Keratinocyte (primary cell): ENCODE results near the gene ROR2. TPM values are rescaled to one million over a fixed set of nuclear protein-coding genes. Genes with fewer than 3 reads are reported as not detected.

Source experiments
- DNase-seq: peaks from one replicate; pipeline ENCODE4 v3.0.0-alpha.2; 2011; ENCODE audit warnings: low read depth, missing footprints, low spot score
- FAIRE-seq: peaks from 2 replicates; lab custom pipeline; 2011; peaks lifted over from hg19 to GRCh38; lab: Jason Lieb, UNC
- H2AFZ ChIP-seq: 2 replicates; pipeline ENCODE4 v1.6.0; 2012; ENCODE audit warnings: low read length, control low read depth, inconsistent platforms; ENCODE audit not compliant: control insufficient read depth
- H3K27ac ChIP-seq: 2 replicates; pipeline ENCODE4 v1.5.1; 2011; ENCODE audit warnings: low read length; ENCODE audit not compliant: control insufficient read depth, insufficient read depth
- H3K27me3 ChIP-seq: 3 replicates; pipeline ENCODE4 v1.6.0; 2011; ENCODE audit warnings: low read length; ENCODE audit not compliant: control insufficient read depth, insufficient read depth; ENCODE audit errors: extremely low read depth
- H3K36me3 ChIP-seq, 2 experiments: 2 replicates in 1 of 2; 3 replicates in 1 of 2; pipeline ENCODE4 v1.5.1; 2011; ENCODE audit warnings: low read length in 2 of 2, mild to moderate bottlenecking in 1 of 2; ENCODE audit not compliant: control insufficient read depth in 2 of 2, insufficient read depth in 2 of 2; ENCODE audit errors: extremely low read depth in 1 of 2
- H3K4me1 ChIP-seq: 3 replicates; pipeline ENCODE4 v1.5.1; 2011; ENCODE audit warnings: low read length; ENCODE audit not compliant: control insufficient read depth, insufficient read depth; ENCODE audit errors: extremely low read depth
- H3K4me2 ChIP-seq: 3 replicates; pipeline ENCODE4 v1.6.0; 2011; ENCODE audit warnings: low read depth, low read length; ENCODE audit not compliant: control insufficient read depth, insufficient read depth; ENCODE audit errors: extremely low read depth
- H3K4me3 ChIP-seq, 3 experiments: fragments of 200-600 bp in 1 of 3; sonication (generic) in 1 of 3; 2 replicates in 2 of 3; 3 replicates in 1 of 3; pipeline ENCODE4 v1.5.1; 2011 to 2016; ENCODE audit warnings: low read length in 3 of 3, mild to moderate bottlenecking in 3 of 3, control low read depth in 2 of 3, inconsistent platforms in 1 of 3, low read depth in 1 of 3, mixed read lengths in 1 of 3, mixed run types in 1 of 3, moderate library complexity in 1 of 3; ENCODE audit not compliant: control insufficient read depth in 2 of 3, insufficient read depth in 2 of 3; ENCODE audit errors: extremely low read depth in 1 of 3
- H3K79me2 ChIP-seq: 2 replicates; pipeline ENCODE4 v1.6.0; 2012; ENCODE audit warnings: low read length; ENCODE audit not compliant: control insufficient read depth, insufficient read depth
- H3K9ac ChIP-seq: 3 replicates; pipeline ENCODE4 v1.6.0; 2011; ENCODE audit warnings: low read length; ENCODE audit not compliant: control insufficient read depth, insufficient read depth; ENCODE audit errors: extremely low read depth
- H3K9me1 ChIP-seq: 3 replicates; pipeline ENCODE4 v1.6.0; 2011; ENCODE audit warnings: low read length; ENCODE audit not compliant: control insufficient read depth, insufficient read depth; ENCODE audit errors: extremely low read depth
- H3K9me3 ChIP-seq: 2 replicates; pipeline ENCODE4 v1.5.1; 2012; ENCODE audit warnings: low read depth, low read length; ENCODE audit not compliant: control insufficient read depth
- H4K20me1 ChIP-seq: 3 replicates; pipeline ENCODE4 v1.6.0; 2011; ENCODE audit warnings: low read length; ENCODE audit not compliant: control insufficient read depth, insufficient read depth; ENCODE audit errors: extremely low read depth
- EZH2 ChIP-seq: IDR thresholded peaks from one replicate; pipeline ENCODE4 v1.6.1; 2012; ENCODE audit warnings: inconsistent platforms, mild to moderate bottlenecking, low read length, moderate library complexity
- dilution Hi-C: fragments of 300-500 bp; cut with MboI; formaldehyde crosslinking; loops from one replicate; pipeline ENCODE4 v1.7.0; 2020; ENCODE audit warnings: low sequenced_read_pairs; ENCODE audit not compliant: extremely low pct_ligation_motif_present
- polyA plus RNA-seq, 5 experiments: library from polyadenylated mRNA; depleted of rRNA in 3 of 5; stranded (reverse) in 3 of 5; stranded (forward) in 1 of 5; unstranded in 1 of 5; fragments of >200 nt; gene quantifications; 1 replicate in 1 of 5; 2 replicates in 3 of 5; 3 replicates in 1 of 5; pipeline versions ENCODE4 v1.2.1 to v1.2.3, GENCODE V29; 2011 to 2012; ENCODE audit warnings: missing spikeins in 2 of 5, low read depth in 1 of 5, low replicate concordance in 1 of 5
- TF ChIP-seq, protein P1 (sequence below), 3 experiments: IDR thresholded peaks in 1 of 3; conservative IDR thresholded peaks in 1 of 3; optimal IDR thresholded peaks in 1 of 3; 2 replicates in 2 of 3; 3 replicates in 1 of 3; pipeline versions ENCODE3 to v1.5.1; 2011; ENCODE audit warnings: low read length in 3 of 3, mild to moderate bottlenecking in 3 of 3, moderate library complexity in 2 of 3, control low read depth in 1 of 3, inconsistent platforms in 1 of 3; ENCODE audit not compliant: insufficient read depth in 2 of 3; ENCODE audit errors: extremely low read depth in 1 of 3

Gene ROR2
- polyA plus RNA-seq, 1 donor (not counting 4 experiments of a cell fraction or from before 2014, with no cell fraction given) = 0.22 TPM

DNA sequence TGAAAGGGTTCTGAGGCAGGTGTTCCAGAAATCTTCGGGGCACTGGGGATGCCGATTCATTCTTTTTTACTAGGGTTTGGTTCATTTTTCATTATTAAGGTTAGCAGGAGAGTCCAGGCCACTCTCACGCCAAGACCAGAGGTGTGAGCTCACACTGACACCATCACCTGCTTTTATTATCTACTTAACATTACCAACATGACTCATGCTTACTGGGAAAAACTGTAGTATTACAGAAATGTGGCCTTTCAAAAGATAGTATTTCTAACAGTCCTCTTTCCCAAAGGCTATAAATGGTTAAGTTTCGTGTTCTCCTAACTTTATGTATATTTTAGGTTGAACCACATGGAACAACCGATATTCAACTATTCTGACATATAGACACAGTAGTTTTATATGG is 222.1 kb downstream of the ROR2 start:
- Histone ChIP-seq H3K36me3 (no peaks in the 10 kb centered on the region), H3K4me3 (no peak overlapping the region), H4K20me1 (no peaks in the 10 kb centered on the region), H3K9me1 (no peaks in the 10 kb centered on the region), H3K27ac (no peak overlapping the region), H3K79me2 (no peaks in the 10 kb centered on the region), H2AFZ (no peak overlapping the region), H3K9me3 (no peaks in the 10 kb centered on the region), H3K4me2 (no peak overlapping the region), H3K4me1 (no peaks in the 10 kb centered on the region), H3K27me3 (no peaks in the 10 kb centered on the region), H3K9ac (no peak overlapping the region)
- no peak for DNase-seq
- no peak for FAIRE-seq
- dilution Hi-C loops = no loop called here
- TF ChIP-seq, protein P1, sequence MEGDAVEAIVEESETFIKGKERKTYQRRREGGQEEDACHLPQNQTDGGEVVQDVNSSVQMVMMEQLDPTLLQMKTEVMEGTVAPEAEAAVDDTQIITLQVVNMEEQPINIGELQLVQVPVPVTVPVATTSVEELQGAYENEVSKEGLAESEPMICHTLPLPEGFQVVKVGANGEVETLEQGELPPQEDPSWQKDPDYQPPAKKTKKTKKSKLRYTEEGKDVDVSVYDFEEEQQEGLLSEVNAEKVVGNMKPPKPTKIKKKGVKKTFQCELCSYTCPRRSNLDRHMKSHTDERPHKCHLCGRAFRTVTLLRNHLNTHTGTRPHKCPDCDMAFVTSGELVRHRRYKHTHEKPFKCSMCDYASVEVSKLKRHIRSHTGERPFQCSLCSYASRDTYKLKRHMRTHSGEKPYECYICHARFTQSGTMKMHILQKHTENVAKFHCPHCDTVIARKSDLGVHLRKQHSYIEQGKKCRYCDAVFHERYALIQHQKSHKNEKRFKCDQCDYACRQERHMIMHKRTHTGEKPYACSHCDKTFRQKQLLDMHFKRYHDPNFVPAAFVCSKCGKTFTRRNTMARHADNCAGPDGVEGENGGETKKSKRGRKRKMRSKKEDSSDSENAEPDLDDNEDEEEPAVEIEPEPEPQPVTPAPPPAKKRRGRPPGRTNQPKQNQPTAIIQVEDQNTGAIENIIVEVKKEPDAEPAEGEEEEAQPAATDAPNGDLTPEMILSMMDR (optimal IDR thresholded peaks at IDR 0.05 in 1 of 3, IDR thresholded peaks at IDR 0.05 in 1 of 3, conservative IDR thresholded peaks at IDR 0.05 in 1 of 3; ENCODE audit: extremely low read depth in 1 of 3, insufficient read depth in 2 of 3, low read length in 3 of 3) = no peak
- TF ChIP-seq EZH2 = no peak

DNA sequence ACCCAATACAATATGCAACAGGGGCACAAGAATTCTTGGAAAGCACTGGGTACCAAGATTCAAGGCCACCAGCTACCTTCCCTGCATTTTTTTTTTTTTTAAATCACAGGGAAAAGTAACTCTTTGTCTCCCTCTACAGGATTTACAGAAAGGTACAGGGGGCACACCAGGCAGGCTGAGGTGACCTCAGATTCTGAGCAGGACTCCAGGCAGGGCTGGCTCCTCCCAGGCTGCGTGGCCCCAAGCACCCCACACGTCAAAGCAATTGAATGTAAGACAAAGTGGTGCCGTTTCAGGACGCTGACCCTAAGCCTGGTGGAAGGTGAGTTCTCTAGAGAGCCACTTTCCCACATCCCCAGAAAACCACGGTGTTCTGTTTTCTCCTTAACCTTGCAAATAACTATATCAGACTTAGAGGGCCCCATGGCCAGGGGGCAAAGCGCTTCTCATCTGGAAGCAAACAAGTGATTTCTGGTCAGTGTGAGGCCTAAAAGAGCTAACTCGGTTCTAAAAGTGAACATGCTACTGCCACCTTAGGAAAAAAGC is 222.6 kb downstream of the ROR2 start:
- no peaks in the 10 kb centered on the region for H3K36me3 ChIP-seq
- dilution Hi-C loops = no loop called here
- H3K27ac ChIP-seq = no peak overlapping the region
- no peak overlapping the region for H2AFZ ChIP-seq
- H3K9ac ChIP-seq = no peak overlapping the region
- H3K9me3 ChIP-seq = no peaks in the 10 kb centered on the region
- no peaks in the 10 kb centered on the region for H3K4me1 ChIP-seq
- H3K4me2 ChIP-seq = no peak overlapping the region
- H3K27me3 ChIP-seq = no peaks in the 10 kb centered on the region
- H3K79me2 ChIP-seq = no peaks in the 10 kb centered on the region
- H4K20me1 ChIP-seq = no peaks in the 10 kb centered on the region
- no peaks in the 10 kb centered on the region for H3K9me1 ChIP-seq
- no peak overlapping the region for H3K4me3 ChIP-seq
- DNase-seq (no peak), FAIRE-seq (peak; percentile 29)
- no peak for TF ChIP-seq EZH2
- TF ChIP-seq, protein P1 (optimal IDR thresholded peaks at IDR 0.05 in 1 of 3, IDR thresholded peaks at IDR 0.05 in 1 of 3, conservative IDR thresholded peaks at IDR 0.05 in 1 of 3; ENCODE audit: extremely low read depth in 1 of 3, insufficient read depth in 2 of 3, low read length in 3 of 3) = peak; percentile 62 to 67 (median 63)
